Measurements from ENCODE around the gene PKD1L1.

The PKD1L1 gene

DNA sequence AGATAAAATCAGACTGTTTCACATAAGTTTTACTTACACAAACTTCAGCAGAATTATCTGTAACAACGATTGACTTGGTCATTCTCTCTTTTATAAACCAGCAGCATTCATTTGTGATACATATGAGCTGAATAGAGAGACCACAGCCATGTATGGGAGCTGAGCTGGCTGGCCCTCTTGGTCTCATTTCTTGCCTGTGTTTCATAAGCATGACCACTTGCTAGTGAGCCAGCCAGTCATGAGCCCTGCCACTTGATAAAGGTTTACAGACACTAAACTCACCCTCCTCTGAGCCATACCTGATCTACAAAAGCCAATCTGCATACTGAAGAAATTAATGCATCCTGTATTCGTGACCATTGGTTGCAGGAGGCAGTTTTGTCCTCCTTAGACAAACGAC, 82.1 kb downstream of the PKD1L1 start:
- no peak for DNase-seq (ENCODE audit: low spot score)

GRCh38 chr7:47852330-47853245, 95.7 kb downstream of the PKD1L1 start:
- DNase-seq (ENCODE audit: low spot score): no peak

DNA sequence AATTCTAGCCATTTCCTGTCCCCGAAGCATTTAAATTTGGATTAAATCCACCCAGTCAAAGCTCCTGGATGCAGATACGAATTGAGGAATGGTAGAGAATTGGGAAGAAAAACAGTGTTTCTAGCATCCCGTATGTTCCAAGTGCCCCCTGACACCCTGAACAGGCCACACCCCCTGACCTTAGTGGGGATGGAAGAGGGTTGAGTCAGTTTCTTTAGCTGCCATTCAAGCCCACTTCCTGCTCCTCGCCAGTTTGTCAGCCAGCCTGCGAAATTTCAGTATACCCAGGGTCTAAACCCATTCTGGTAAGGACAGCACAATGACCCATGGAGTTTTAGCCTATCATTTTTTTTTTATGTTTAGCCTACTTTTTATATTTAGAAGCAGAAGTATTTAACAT, 101.1 kb downstream of the PKD1L1 start:
- no peak for DNase-seq (ENCODE audit: low spot score)

- no peak for DNase-seq (ENCODE audit: low spot score)
Measured at GRCh38 chr7:47846138-47846836, 102.0 kb downstream of the PKD1L1 start.

- no peak for DNase-seq (ENCODE audit: low spot score)
Measured at GRCh38 chr7:47844311-47844710, 104.0 kb downstream of the PKD1L1 start.

DNA sequence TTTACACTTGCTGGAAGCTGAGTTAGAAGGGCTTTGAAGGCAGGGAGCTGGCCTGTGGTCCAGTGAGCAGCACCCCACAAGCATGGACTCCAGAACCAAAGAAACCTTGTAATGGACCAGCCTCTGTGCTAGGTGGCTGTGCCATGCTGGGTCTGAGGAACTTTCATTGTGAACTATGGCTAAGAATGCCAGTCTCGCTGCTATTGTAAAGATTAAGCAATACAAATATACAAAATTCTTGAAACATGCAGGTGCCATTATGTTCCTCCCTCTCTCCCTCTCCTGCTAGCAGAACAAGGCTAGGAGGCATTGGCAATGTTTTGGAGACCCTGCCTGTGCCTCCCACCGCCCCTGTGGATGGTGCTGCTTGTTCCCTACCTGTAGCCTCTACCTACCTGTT, 105.0 kb downstream of the PKD1L1 start:
- DNase-seq (ENCODE audit: low spot score): no peak

DNA sequence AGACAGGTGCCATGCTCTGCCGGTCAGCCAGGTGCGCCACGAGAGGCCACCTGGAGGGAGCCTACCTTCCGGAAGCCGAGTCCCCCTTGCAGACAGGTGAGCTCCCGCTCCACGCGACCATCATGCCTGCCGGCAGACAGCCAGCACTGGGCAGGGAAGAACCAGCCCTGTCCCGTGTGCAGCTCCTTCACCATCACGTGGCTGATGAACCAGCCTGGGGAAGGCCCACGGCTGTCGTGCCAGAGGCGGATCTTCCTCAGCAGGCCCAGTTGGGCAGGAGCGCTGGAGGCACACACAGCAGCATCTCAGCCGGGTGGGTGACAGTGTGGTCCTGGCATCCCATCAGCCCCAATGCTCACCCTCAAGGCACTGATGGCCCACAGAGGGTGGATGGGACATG, 108.9 kb downstream of the PKD1L1 start:
- DNase-seq (ENCODE audit: low spot score): no peak

GRCh38 chr7:47837826-47838225, 110.4 kb downstream of the PKD1L1 start:
- DNase-seq (ENCODE audit: low spot score): no peak

- DNase-seq (ENCODE audit: low spot score): no peak
Measured at GRCh38 chr7:47836503-47837202, 111.6 kb downstream of the PKD1L1 start.

GRCh38 chr7:47836080-47836479, 112.2 kb downstream of the PKD1L1 start:
- no peak for DNase-seq (ENCODE audit: low spot score)

DNA sequence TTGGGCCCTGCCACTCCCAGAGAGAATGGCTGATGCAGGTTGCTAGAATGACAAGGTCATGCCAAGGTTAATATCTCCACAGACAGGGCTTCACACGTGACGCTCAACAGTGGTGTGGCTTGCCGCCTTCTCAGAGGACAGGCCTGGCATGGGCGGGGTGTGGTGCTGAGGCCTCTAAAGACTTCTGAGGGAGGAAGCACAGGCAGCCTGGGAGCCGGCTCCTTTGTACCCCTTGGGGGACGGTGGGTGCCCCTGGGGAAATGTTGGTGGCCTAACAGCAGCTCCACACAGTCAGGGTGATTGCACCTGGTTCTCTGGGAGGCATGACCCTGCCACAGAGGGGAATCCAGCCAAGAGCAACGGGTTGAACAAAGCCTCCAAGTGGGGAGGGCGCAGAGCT, 115.1 kb downstream of the PKD1L1 start:
- DNase-seq (ENCODE audit: low spot score): no peak

- no peak for DNase-seq (ENCODE audit: low spot score)
Measured at GRCh38 chr7:47832105-47832715, 116.1 kb downstream of the PKD1L1 start.

DNA sequence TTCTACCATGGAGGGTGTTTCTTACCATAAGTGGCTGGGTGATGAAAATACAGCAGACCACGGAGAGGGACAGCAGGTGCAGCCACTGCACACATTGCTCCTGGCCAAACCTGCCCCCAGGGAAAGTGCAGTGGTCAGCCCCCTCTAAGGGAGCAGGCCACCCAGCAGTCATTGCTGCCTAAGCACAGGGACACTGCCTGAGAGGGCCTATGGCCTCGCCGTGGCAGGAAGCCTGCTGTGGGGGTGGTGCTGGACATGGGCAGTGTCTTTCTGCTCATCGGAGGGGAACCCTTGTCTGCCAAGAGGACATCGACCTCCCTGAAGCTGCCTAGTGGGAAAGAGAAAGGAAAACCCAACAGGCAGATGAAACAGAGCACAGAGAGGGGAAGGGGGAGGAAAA, 118.3 kb downstream of the PKD1L1 start:
- DNase-seq (ENCODE audit: low spot score): no peak

- no peak for DNase-seq (ENCODE audit: low spot score)
Measured at GRCh38 chr7:47827871-47828270, 120.4 kb downstream of the PKD1L1 start.

GRCh38 chr7:47827351-47827756, 120.9 kb downstream of the PKD1L1 start:
- DNase-seq (ENCODE audit: low spot score): peak; percentile 46

GRCh38 chr7:47826754-47827153, 121.5 kb downstream of the PKD1L1 start:
- DNase-seq (ENCODE audit: low spot score): no peak

- no peak for DNase-seq (ENCODE audit: low spot score)
Measured at GRCh38 chr7:47819607-47819920, 128.7 kb downstream of the PKD1L1 start.

GRCh38 chr7:47818796-47819606, 129.3 kb downstream of the PKD1L1 start:
- peak; percentile 84 for DNase-seq (ENCODE audit: low spot score)

GRCh38 chr7:47817917-47818316, 130.3 kb downstream of the PKD1L1 start:
- DNase-seq (ENCODE audit: low spot score): no peak

DNA sequence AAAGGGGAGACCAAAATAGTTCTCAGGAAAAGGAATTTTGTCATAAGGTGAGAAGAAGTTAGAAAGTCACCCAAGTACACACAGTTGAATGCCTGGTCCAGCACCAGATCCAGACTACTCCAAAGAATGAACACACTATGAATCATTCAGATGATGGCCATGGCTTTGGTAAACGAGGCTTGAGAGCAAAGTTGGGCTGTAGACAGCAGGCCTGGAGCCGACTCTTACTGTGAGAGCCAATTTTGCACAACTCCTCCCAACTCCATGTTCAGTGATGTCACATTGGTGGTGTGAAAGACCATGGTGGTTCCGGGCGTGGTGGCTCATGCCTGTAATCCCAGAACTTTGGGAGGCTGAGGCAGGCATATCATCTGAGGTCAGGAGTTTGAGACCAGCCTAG, 131.6 kb downstream of the PKD1L1 start:
- no peak for DNase-seq (ENCODE audit: low spot score)

DNA sequence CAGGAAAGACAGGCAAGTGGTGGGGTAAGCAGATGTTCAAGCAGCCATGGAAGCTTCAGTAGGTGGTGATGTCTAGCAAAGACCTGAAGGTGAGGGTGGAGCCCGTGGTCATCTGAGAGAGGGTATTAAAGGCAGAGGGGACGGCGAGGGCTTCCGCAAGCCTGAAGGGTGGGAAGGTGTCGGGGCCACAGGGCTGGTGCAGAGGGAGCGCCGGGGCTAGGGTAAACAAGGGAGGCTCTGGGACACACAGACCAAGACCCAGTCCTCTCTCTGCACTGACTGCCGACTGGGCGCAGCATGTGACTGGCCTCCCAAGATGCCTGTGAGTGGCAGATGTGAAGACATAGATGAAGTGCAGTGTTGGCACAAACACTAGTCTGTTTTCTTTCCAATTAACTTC, 132.4 kb downstream of the PKD1L1 start:
- DNase-seq (ENCODE audit: low spot score): no peak

All from pons (tissue), 1 donor.